Activated CD8-positive, alpha-beta memory T cell treated with anti-CD3 and anti-CD28 coated beads, Interleukin-2, amount 50 U/mL, for 1 hour (primary cell): ENCODE measurements around the gene C19orf25.

Experiments used
- DNase-seq: peaks from one replicate; pipeline ENCODE4 v3.0.0-alpha.2; 2020; ENCODE audit errors: extremely low read depth

Gene C19orf25

GRCh38 chr19:1496714-1497577 is 17.9 kb upstream of the C19orf25 start:
- DNase-seq, result no peak

GRCh38 chr19:1495799-1496713 is 17.0 kb upstream of the C19orf25 start:
- DNase-seq, result no peak

GRCh38 chr19:1495051-1495798 is 16.2 kb upstream of the C19orf25 start:
- no peak for DNase-seq

GRCh38 chr19:1494115-1494815 is 15.2 kb upstream of the C19orf25 start:
- no peak for DNase-seq

GRCh38 chr19:1492474-1493006 is 13.5 kb upstream of the C19orf25 start:
- no peak for DNase-seq

GRCh38 chr19:1491849-1492170 is 12.8 kb upstream of the C19orf25 start:
- DNase-seq, result no peak

- no peak for DNase-seq
Measured at GRCh38 chr19:1491114-1491848, 12.3 kb upstream of the C19orf25 start, which contains the start of gene REEP6. Gene REEP6 (plus strand): TSS chr19:1491181. CDS start chr19:1491270, 89 bp downstream.

- DNase-seq, result peak; percentile 97
Measured at GRCh38 chr19:1490311-1491113, 11.5 kb upstream of the C19orf25 start, which contains the start of gene PCSK4. Gene PCSK4 (minus strand): TSS chr19:1490350. CDS start chr19:1490346, 4 bp downstream.

GRCh38 chr19:1489463-1490310 is 10.7 kb upstream of the C19orf25 start:
- no peak for DNase-seq

GRCh38 chr19:1488282-1488601 is 9.2 kb upstream of the C19orf25 start:
- DNase-seq, result no peak

- no peak for DNase-seq
Measured at GRCh38 chr19:1487576-1488281, 8.7 kb upstream of the C19orf25 start.

GRCh38 chr19:1486720-1487575 is 7.9 kb upstream of the C19orf25 start:
- DNase-seq, result no peak

- DNase-seq, result no peak
Measured at GRCh38 chr19:1483979-1484428, 5.0 kb upstream of the C19orf25 start.

- DNase-seq, result no peak
Measured at GRCh38 chr19:1483131-1483978, 4.3 kb upstream of the C19orf25 start.

GRCh38 chr19:1482361-1483130 is 3.5 kb upstream of the C19orf25 start:
- DNase-seq, result no peak
